ENCODE data around the gene FXYD2. TPM values are rescaled to one million over a fixed set of nuclear protein-coding genes. Genes with fewer than 3 reads are reported as not detected.

Gene FXYD2
- total and polyA plus RNA-seq, 2 donors (not counting 3 experiments of a cell fraction or from before 2014, with no cell fraction given): 0.99 to 1.8 TPM

GRCh38 chr11:117834838-117835443, 10.4 kb upstream of the FXYD2 start:
- peaks cover 0 to 10% of the 10 kb centered on the region in 2 experiments for H3K27me3 ChIP-seq (ENCODE audit: control insufficient read depth in 2 of 2, insufficient read depth in 2 of 2, low read length in 2 of 2)
- POLR2A ChIA-PET: no interaction called here
- H3K4me1 ChIP-seq (ENCODE audit: control insufficient read depth, extremely low read depth, insufficient read depth, low read length): peaks cover 5% of the 10 kb centered on the region
- BruUV-seq (replicated peaks): no TSS peak
- H4K20me1 ChIP-seq (replicated peaks; ENCODE audit: control insufficient read depth, extremely low read depth, insufficient read depth, low read length): no peaks in the 10 kb centered on the region
- no peaks in the 10 kb centered on the region for H3K9me1 ChIP-seq (replicated peaks; ENCODE audit: control insufficient read depth, extremely low read depth, insufficient read depth, low read length)
- TF ChIP-seq JUN (IDR thresholded peaks at IDR 0.05; ENCODE audit: borderline replicate concordance, insufficient read depth, insufficient read length, low read depth) (no peak), FOS (IDR thresholded peaks at IDR 0.05; ENCODE audit: borderline replicate concordance, insufficient read depth, low read length) (no peak), POLR2AphosphoS5 (IDR thresholded peaks at IDR 0.05; ENCODE audit: insufficient read depth, low read depth, low read length) (no peak), POLR2A (IDR thresholded peaks at IDR 0.05; ENCODE audit: low read depth, low read length) (no peak), GATA2 (IDR thresholded peaks at IDR 0.05; ENCODE audit: insufficient read depth, insufficient read length, low read depth, low read length) (no peak), EZH2 (IDR thresholded peaks at IDR 0.05; ENCODE audit: borderline replicate concordance, low read depth, low read length, severe bottlenecking) (no peak), CTCF (IDR thresholded peaks at IDR 0.05; ENCODE audit: extremely low read depth in 1 of 2, insufficient read depth in 1 of 2, low read depth in 1 of 2, low read length in 2 of 2) (no peak)
- no peak overlapping the region for H3K4me2 ChIP-seq (ENCODE audit: insufficient read depth, low read length)
- dilution Hi-C loops (cut with MboI; ENCODE audit: extremely low pct_ligation_motif_present, low sequenced_read_pairs): no loop called here
- H3K9me3 ChIP-seq (replicated peaks; ENCODE audit: control insufficient read depth, insufficient read depth, low read length): no peaks in the 10 kb centered on the region
- intact Hi-C loops (cut with micrococcal nuclease): no loop called here
- H3K79me2 ChIP-seq (ENCODE audit: control insufficient read depth, insufficient read depth, low read length): no peaks in the 10 kb centered on the region
- no peaks in the 10 kb centered on the region for H3K36me3 ChIP-seq (ENCODE audit: control insufficient read depth in 2 of 2, extremely low read depth in 1 of 2, insufficient read depth in 2 of 2, low read length in 2 of 2)
- DNase-seq (ENCODE audit: low read depth, low spot score) (no peak), FAIRE-seq (no peak)
- H3K4me3 ChIP-seq (replicated peaks in 1 of 3; ENCODE audit: insufficient read depth in 1 of 3, low read depth in 1 of 3, low read length in 3 of 3): no peak overlapping the region
- H3K9ac ChIP-seq (replicated peaks; ENCODE audit: extremely low read depth, insufficient read depth, low read length): no peak overlapping the region
- CTCF ChIA-PET: interaction anchor here (1.1 to 3.3 kb wide), 4 partner anchors 9 to 111 kb away, joined by 4 to 27 read pairs (median 7); no protein-coding TSS in a partner anchor
- H3K27ac ChIP-seq (ENCODE audit: insufficient read depth, low read depth, low read length): no peak overlapping the region
- H2AFZ ChIP-seq (ENCODE audit: low read depth, low read length): no peak overlapping the region

All from endothelial cell of umbilical vein (primary cell).